GM23248 (cell line): ENCODE measurements around the gene DHRS3. TPM values are rescaled to one million over a fixed set of nuclear protein-coding genes. Genes with fewer than 3 reads are reported as not detected.
A peak's percentile ranks its signal among the peaks of the same experiment; 100 is the strongest.

Source experiments
- DNase-seq: peaks from one replicate; pipeline ENCODE4 v3.0.0-alpha.2; 2015
- H2AFZ ChIP-seq: fragments of 200-600 bp; sonication (generic); 2 replicates; pipeline ENCODE4 v1.6.1; 2016; ENCODE audit warnings: antibody characterized with exemption
- H3F3A ChIP-seq: fragments of 200-600 bp; sonication (generic); 2 replicates; pipeline ENCODE4 v1.6.1; 2016; ENCODE audit warnings: mild to moderate bottlenecking, antibody characterized with exemption, mixed run types; ENCODE audit not compliant: insufficient read depth
- H3K27ac ChIP-seq: fragments of 200-600 bp; sonication (generic); 2 replicates; pipeline ENCODE4 v1.5.1; 2016; ENCODE audit warnings: mild to moderate bottlenecking
- H3K27me3 ChIP-seq: fragments of 200-600 bp; sonication (generic); replicated peaks from 2 replicates; pipeline ENCODE4 v1.6.1; 2016; ENCODE audit warnings: mild to moderate bottlenecking; ENCODE audit not compliant: insufficient read depth
- H3K36me3 ChIP-seq: fragments of 200-600 bp; sonication (generic); 2 replicates; pipeline ENCODE4 v1.6.1; 2016; ENCODE audit warnings: low read depth, mild to moderate bottlenecking
- H3K4me1 ChIP-seq: fragments of 200-600 bp; sonication (generic); 2 replicates; pipeline ENCODE4 v1.6.1; 2016; ENCODE audit warnings: mild to moderate bottlenecking; ENCODE audit not compliant: insufficient read depth
- H3K4me2 ChIP-seq: fragments of 200-600 bp; sonication (generic); one replicate; pipeline ENCODE4 v1.6.1; 2016; ENCODE audit warnings: mild to moderate bottlenecking; ENCODE audit not compliant: unreplicated experiment
- H3K4me3 ChIP-seq: fragments of 200-600 bp; sonication (generic); 2 replicates; pipeline ENCODE4 v1.5.1; 2016; ENCODE audit warnings: mild to moderate bottlenecking
- H3K79me2 ChIP-seq: fragments of 200-600 bp; sonication (generic); 2 replicates; pipeline ENCODE4 v1.6.1; 2016; ENCODE audit warnings: mild to moderate bottlenecking; ENCODE audit not compliant: insufficient read depth
- H3K9ac ChIP-seq: fragments of 200-600 bp; sonication (generic); 2 replicates; pipeline ENCODE4 v1.6.1; 2016; ENCODE audit warnings: mild to moderate bottlenecking
- H3K9me2 ChIP-seq: fragments of 200-600 bp; sonication (generic); 2 replicates; pipeline ENCODE4 v1.6.1; 2016; ENCODE audit warnings: mixed run types, mild to moderate bottlenecking, moderate library complexity; ENCODE audit not compliant: insufficient read depth
- H3K9me3 ChIP-seq: fragments of 200-600 bp; sonication (generic); one replicate; pipeline ENCODE4 v1.6.1; 2017; ENCODE audit warnings: low read depth
- H4K20me1 ChIP-seq: fragments of 200-600 bp; sonication (generic); 2 replicates; pipeline ENCODE4 v1.6.0; 2016; ENCODE audit not compliant: insufficient read depth
- EZH2 ChIP-seq: fragments of 200-600 bp; sonication (generic); IDR thresholded peaks from 2 replicates; pipeline ENCODE4 v1.6.1; 2018; ENCODE audit warnings: antibody characterized with exemption, mild to moderate bottlenecking; ENCODE audit not compliant: insufficient read depth, poor library complexity, severe bottlenecking
- EZH2phosphoT487 ChIP-seq: fragments of 200-600 bp; sonication (generic); IDR thresholded peaks from 2 replicates; pipeline ENCODE4 v1.6.1; 2018; ENCODE audit warnings: antibody characterized with exemption, moderate library complexity, mild to moderate bottlenecking, low read depth; ENCODE audit not compliant: insufficient read depth
- WGBS, 2 experiments: methylation state at CpG; one replicate each; pipeline ENCODE4 v1.1.6; 2015 to 2017; ENCODE audit warnings: low lambda C conversion rate in 2 of 2, low coverage in 1 of 2; ENCODE audit errors: missing lambda C conversion rate in 2 of 2; 5-methylcytosine and 5-hydroxymethylcytosine counted together
- in situ Hi-C: fragments of 300-500 bp; cut with MboI; formaldehyde crosslinking; loops from 2 replicates; pipeline ENCODE4 v1.15.0; 2020
- polyA plus RNA-seq: library from polyadenylated mRNA; unstranded; fragments of >200 nt; fragmentation: Nextera tagmentation; extraction: Ambion mirVana; gene quantifications from 2 replicates; pipeline ENCODE4 v1.2.1, GENCODE V29; 2016
- total RNA-seq: library from RNA; depleted of rRNA; stranded (reverse); fragments of >200 nt; shearing (Covaris generic); gene quantifications from 2 replicates; pipeline ENCODE4 v1.2.3, GENCODE V29; 2014

Gene DHRS3
- total and polyA plus RNA-seq, 2 experiments from 2014 or later = 55.2 to 120 TPM

DNA sequence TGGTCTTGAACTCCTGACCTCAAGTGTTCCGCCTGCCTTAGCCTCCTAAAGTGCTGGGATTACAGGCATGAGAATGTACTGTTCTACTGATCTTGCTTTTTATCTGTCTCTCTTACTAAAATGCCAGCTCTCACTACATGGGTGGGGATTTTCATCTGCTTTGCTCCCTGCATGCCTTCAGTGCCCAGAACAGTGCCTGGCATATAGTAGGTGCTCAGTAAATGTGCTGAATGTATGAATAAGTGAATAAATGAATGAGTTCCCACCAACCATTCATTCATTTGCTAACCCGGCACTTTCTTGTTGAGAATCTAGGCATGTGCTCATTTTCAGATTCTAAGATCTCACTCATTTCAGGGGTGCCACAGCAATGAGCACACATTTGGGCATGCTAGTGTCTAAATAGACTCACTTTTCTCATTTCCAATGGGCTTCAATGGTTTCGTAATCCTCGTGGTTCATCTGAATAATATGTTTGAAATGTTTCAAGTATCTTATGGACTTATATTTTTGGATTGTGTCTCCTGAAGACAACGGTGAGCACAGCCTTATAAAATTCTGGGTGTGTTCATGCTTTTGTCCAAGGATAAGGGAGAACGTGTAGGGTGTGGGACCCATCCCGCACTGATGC lies 7.6 kb downstream of the DHRS3 start:
- H4K20me1 ChIP-seq = no peaks in the 10 kb centered on the region
- H3K4me1 ChIP-seq = peaks cover 35% of the 10 kb centered on the region
- H3K36me3 ChIP-seq = no peaks in the 10 kb centered on the region
- H3K9ac ChIP-seq = 0 out of 2 replicates have a peak overlapping the region, but pooled peaks have one; percentile 11
- H3K79me2 ChIP-seq = peaks cover 76% of the 10 kb centered on the region
- no peak overlapping the region for H3K4me3 ChIP-seq
- DNase-seq = peak; percentile 84
- H3K4me2 ChIP-seq = peak overlapping the region; percentile 17
- in situ Hi-C loops = loop anchor here (10.0 kb wide), 1 partner anchor 206 kb away; no protein-coding TSS in a partner anchor
- no peaks in the 10 kb centered on the region for H3K9me3 ChIP-seq
- H2AFZ ChIP-seq = no peak overlapping the region
- peak overlapping the region; percentile 59 for H3K27ac ChIP-seq
- no peaks in the 10 kb centered on the region for H3K27me3 ChIP-seq
- H3K9me2 ChIP-seq = no peaks in the 10 kb centered on the region
- TF ChIP-seq EZH2phosphoT487 (no peak), EZH2 (no peak)
- H3F3A ChIP-seq = peaks cover 23% of the 10 kb centered on the region
- 49 to 51% methylated on average over 7 of the region's 7 CpGs for WGBS, 2 experiments

DNA sequence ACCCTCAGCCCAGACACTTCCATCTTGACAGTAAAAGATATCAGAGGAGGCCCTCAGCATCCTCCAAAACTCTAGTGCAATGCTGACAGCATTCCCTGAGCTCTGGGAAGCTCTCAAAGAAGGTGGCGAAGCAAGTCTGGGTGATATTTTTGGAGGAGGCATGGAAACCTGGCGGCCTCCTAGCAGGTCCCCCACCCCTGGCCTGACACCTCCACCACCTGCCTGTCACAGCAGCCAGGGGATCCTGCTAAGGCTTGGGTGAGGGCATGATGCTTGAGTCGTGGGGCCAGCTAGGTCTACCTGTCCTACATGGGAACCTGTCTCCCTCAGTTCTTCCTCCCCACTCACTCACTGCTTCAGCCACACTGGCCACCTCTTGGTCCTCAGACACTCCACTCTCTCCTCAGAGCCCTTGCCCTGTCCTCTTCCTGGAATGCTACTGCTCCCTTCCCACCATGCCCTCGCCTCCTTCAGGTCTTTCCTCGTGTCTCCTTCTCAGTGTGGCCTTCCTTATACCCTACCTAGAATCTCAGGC lies 8.5 kb downstream of the DHRS3 start:
- Histone ChIP-seq H2AFZ (no peak overlapping the region), H3K9me2 (no peaks in the 10 kb centered on the region), H3K9me3 (no peaks in the 10 kb centered on the region), H3K4me3 (no peak overlapping the region), H3K36me3 (no peaks in the 10 kb centered on the region), H3K4me1 (peaks cover 31% of the 10 kb centered on the region), H3K27ac (0 out of 2 replicates have a peak overlapping the region, but pooled peaks have one; percentile 59), H3K9ac (no peak overlapping the region), H3F3A (peaks cover 16% of the 10 kb centered on the region), H3K79me2 (peaks cover 74% of the 10 kb centered on the region), H4K20me1 (no peaks in the 10 kb centered on the region), H3K4me2 (no peak overlapping the region), H3K27me3 (no peaks in the 10 kb centered on the region)
- DNase-seq = no peak
- 81 to 90% methylated on average over 5 of the region's 5 CpGs for WGBS, 2 experiments
- in situ Hi-C loops = loop anchor here (10.0 kb wide), 1 partner anchor 205 kb away; no protein-coding TSS in a partner anchor
- TF ChIP-seq EZH2phosphoT487 = no peak
- no peak for TF ChIP-seq EZH2

DNA sequence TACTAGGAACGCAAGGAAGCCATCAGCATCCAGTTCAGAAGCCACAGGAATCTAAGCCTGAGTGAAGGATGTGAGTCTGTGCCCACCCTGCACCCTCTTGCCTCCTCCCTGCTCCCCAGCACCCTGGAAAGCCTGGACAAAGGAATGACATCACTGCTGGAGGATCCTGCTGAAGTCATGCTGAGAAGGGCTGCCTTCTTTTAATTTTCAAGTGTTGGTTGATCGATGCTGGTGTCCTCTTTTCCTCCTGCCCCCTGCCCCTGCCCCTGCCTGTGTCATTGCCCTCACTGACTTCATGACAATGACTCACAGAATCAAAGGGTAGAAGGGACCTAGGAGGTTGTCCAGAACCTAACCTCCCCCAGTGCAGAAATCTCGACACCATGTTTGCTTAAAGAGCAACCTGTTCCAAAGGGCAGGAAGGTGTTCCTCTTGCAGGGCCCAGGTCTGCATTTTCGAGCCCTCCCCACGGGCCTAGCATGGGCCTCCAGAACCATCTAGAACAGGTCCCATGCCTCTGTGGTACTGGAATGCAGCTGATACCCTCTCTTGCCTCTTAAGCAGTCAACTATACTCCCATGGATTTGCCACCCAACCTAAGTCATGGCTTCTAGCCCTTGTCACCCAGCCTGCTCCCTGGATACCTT lies 9.6 kb downstream of the DHRS3 start:
- H3K4me2 ChIP-seq = no peak overlapping the region
- DNase-seq = no peak
- no peak overlapping the region for H2AFZ ChIP-seq
- peaks cover 19% of the 10 kb centered on the region for H3F3A ChIP-seq
- H3K9ac ChIP-seq = no peak overlapping the region
- 93 to 95% methylated on average over 5 of the region's 5 CpGs for WGBS, 2 experiments
- no peaks in the 10 kb centered on the region for H4K20me1 ChIP-seq
- no peak overlapping the region for H3K27ac ChIP-seq
- H3K79me2 ChIP-seq = peaks cover 63% of the 10 kb centered on the region
- no peak for TF ChIP-seq EZH2
- TF ChIP-seq EZH2phosphoT487 = no peak
- no peaks in the 10 kb centered on the region for H3K9me3 ChIP-seq
- H3K4me1 ChIP-seq = peaks cover 39% of the 10 kb centered on the region
- H3K9me2 ChIP-seq = no peaks in the 10 kb centered on the region
- in situ Hi-C loops = no loop called here
- no peaks in the 10 kb centered on the region for H3K36me3 ChIP-seq
- H3K27me3 ChIP-seq = no peaks in the 10 kb centered on the region
- no peak overlapping the region for H3K4me3 ChIP-seq

DNA sequence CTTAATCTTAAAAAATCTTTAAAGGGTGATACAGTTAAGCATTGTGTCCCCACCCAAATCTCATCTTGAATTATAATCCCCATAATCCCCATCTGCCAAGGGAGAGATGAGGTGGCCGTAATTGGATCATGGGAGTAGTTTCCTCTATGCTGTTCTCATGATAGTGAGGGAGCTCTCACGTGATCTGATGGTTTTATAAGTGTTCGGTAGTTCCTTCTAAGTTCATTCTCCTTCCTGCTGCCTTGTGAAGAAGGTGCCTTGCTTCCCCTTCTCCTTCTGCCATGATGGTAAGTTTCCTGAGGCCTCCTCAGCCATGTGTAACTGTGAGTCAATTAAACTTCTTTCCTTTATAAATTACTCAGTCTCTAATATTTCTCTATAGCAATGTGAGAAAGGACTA lies 10.7 kb downstream of the DHRS3 start:
- Histone ChIP-seq H3K36me3 (no peaks in the 10 kb centered on the region), H3K27me3 (no peaks in the 10 kb centered on the region), H3K9ac (no peak overlapping the region), H3K4me2 (no peak overlapping the region), H3K27ac (no peak overlapping the region), H2AFZ (no peak overlapping the region), H3K4me3 (no peak overlapping the region), H3K79me2 (peaks cover 51% of the 10 kb centered on the region), H3K9me2 (no peaks in the 10 kb centered on the region), H3K4me1 (peaks cover 47% of the 10 kb centered on the region), H4K20me1 (no peaks in the 10 kb centered on the region), H3F3A (peaks cover 19% of the 10 kb centered on the region), H3K9me3 (no peaks in the 10 kb centered on the region)
- WGBS, 2 experiments = 95 to 99% methylated on average over 3 of the region's 3 CpGs
- in situ Hi-C loops = no loop called here
- no peak for DNase-seq
- TF ChIP-seq EZH2phosphoT487 (no peak), EZH2 (no peak)
